Bronchial epithelial cell (primary cell): ENCODE results near the gene A2ML1. TPM values are rescaled to one million over a fixed set of nuclear protein-coding genes. Genes with fewer than 3 reads are reported as not detected.
"Not testable (repeated sequence)": the region's sequence is repeated elsewhere in the genome, so short reads cannot be mapped to it uniquely, and the experiment has no call there.

Experiments used
- DNase-seq: peaks from one replicate; pipeline ENCODE4 v3.0.0-alpha.2; 2010; ENCODE audit warnings: low read depth
- FAIRE-seq: peaks from 2 replicates; lab custom pipeline; 2011; peaks lifted over from hg19 to GRCh38; lab: Jason Lieb, UNC
- H3K27me3 ChIP-seq: 2 replicates; pipeline ENCODE4 v1.5.1; 2011; ENCODE audit warnings: low read length; ENCODE audit not compliant: control insufficient read depth, insufficient read depth
- H3K36me3 ChIP-seq: 2 replicates; pipeline ENCODE4 v1.5.1; 2011; ENCODE audit warnings: low read length; ENCODE audit not compliant: control insufficient read depth, insufficient read depth
- H3K4me3 ChIP-seq: 2 replicates; pipeline ENCODE4 v1.5.1; 2011; ENCODE audit warnings: mild to moderate bottlenecking, low read depth, low read length, control low read depth
- total RNA-seq: library from RNA; depleted of rRNA; stranded (reverse); fragments of >200 nt; gene quantifications from 2 replicates; pipeline ENCODE4 v1.2.1, GENCODE V29; 2014
- TF ChIP-seq, protein P1 (sequence below): IDR thresholded peaks from 2 replicates; pipeline ENCODE4 v1.5.1; 2011; ENCODE audit warnings: mild to moderate bottlenecking, moderate library complexity, low read length, control low read depth, inconsistent platforms; ENCODE audit not compliant: insufficient read depth, severe bottlenecking

A2ML1 gene
- total RNA-seq, 1 donor from 2014 or later = 61.9 TPM

- Histone ChIP-seq H3K4me3 (no peak overlapping the region), H3K36me3 (no peaks in the 10 kb centered on the region), H3K27me3 (no peaks in the 10 kb centered on the region)
- TF ChIP-seq, protein P1, sequence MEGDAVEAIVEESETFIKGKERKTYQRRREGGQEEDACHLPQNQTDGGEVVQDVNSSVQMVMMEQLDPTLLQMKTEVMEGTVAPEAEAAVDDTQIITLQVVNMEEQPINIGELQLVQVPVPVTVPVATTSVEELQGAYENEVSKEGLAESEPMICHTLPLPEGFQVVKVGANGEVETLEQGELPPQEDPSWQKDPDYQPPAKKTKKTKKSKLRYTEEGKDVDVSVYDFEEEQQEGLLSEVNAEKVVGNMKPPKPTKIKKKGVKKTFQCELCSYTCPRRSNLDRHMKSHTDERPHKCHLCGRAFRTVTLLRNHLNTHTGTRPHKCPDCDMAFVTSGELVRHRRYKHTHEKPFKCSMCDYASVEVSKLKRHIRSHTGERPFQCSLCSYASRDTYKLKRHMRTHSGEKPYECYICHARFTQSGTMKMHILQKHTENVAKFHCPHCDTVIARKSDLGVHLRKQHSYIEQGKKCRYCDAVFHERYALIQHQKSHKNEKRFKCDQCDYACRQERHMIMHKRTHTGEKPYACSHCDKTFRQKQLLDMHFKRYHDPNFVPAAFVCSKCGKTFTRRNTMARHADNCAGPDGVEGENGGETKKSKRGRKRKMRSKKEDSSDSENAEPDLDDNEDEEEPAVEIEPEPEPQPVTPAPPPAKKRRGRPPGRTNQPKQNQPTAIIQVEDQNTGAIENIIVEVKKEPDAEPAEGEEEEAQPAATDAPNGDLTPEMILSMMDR = no peak
- DNase-seq (no peak), FAIRE-seq (no peak)
Observed at GRCh38 chr12:8844665-8845064, 22.2 kb downstream of the A2ML1 start.

DNA sequence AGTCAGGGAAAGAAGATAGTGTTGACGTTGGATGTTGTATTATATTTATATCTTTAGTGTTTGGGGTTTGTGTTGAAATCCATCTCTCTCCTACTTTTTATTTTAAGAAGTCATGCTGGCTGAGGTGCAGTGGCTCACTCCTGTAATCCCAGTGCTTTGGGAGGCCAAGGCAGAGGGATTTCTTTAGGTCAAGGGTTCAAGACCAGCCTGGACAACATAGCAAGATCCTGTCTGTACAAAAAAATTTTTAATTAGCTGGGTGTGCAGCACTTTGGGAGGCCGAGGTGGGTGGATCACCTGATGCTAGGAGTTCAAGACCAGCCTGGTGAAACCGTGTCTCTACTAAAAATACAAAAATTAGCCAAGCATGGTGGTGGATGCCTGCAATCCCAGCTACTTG is 23.9 kb downstream of the A2ML1 start:
- TF ChIP-seq, protein P1 = no peak
- H3K36me3 ChIP-seq = no peaks in the 10 kb centered on the region
- FAIRE-seq = no peak

DNA sequence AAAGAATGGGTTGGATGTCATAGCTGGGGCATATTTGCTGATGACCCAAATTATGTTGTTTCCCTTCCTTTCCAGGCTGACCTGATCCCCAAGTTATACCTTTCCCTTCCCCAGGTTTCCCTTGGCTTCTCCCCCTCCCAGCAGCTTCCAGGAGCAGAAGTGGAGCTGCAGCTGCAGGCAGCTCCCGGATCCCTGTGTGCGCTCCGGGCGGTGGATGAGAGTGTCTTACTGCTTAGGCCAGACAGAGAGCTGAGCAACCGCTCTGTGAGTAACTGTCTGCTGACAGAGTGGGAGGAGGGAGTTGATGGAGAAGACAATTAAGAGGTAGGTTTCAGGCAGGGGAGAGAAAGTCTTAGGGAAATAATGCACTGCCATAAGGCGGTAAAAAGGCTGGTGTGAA is 25.0 kb downstream of the A2ML1 start:
- DNase-seq (no peak), FAIRE-seq (no peak)
- Histone ChIP-seq H3K4me3 (no peak overlapping the region), H3K27me3 (no peaks in the 10 kb centered on the region), H3K36me3 (no peaks in the 10 kb centered on the region)
- TF ChIP-seq, protein P1 = no peak

More for the DNA sequence above, 23.9 kb downstream of the A2ML1 start:
- H3K27me3 ChIP-seq = no peaks in the 10 kb centered on the region
- DNase-seq = no peak
- no peak overlapping the region for H3K4me3 ChIP-seq

GRCh38 chr12:8849876-8850275 is 27.5 kb downstream of the A2ML1 start:
- no peaks in the 10 kb centered on the region for H3K27me3 ChIP-seq
- DNase-seq = no peak
- TF ChIP-seq, protein P1 = no peak
- FAIRE-seq = no peak
- no peak overlapping the region for H3K4me3 ChIP-seq
- no peaks in the 10 kb centered on the region for H3K36me3 ChIP-seq

GRCh38 chr12:8852119-8852518 is 29.7 kb downstream of the A2ML1 start:
- FAIRE-seq (no peak), DNase-seq (no peak)
- H3K27me3 ChIP-seq = no peaks in the 10 kb centered on the region
- H3K4me3 ChIP-seq = no peak overlapping the region
- TF ChIP-seq, protein P1 = no peak
- no peaks in the 10 kb centered on the region for H3K36me3 ChIP-seq

DNA sequence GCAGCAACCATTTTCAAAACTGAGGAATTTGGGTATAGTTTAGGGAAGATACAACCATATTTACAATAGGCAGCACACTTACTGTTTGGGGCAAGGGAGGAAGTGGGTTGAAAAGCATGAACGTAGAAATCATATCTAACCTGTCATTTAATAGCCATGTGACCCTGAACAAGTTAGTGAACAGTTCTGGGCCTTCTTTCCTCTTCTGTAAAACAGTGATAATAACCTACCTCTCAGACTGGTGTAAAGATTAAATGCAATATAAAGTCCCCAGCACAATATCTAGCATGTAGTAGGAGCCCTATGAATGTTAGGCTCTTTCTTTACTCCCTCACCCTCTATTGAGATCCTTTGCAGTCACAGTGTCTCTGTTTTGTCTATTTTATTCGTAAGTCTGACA is 33.5 kb downstream of the A2ML1 start:
- no peaks in the 10 kb centered on the region for H3K36me3 ChIP-seq
- H3K27me3 ChIP-seq = no peaks in the 10 kb centered on the region
- no peak overlapping the region for H3K4me3 ChIP-seq
- DNase-seq (no peak), FAIRE-seq (no peak)
- TF ChIP-seq, protein P1 = no peak

- FAIRE-seq, H3K27me3 ChIP-seq, H3K4me3 ChIP-seq, H3K36me3 ChIP-seq: not testable (repeated sequence)
- peak; percentile 13 for DNase-seq
Observed at GRCh38 chr12:8859448-8859847, 37.0 kb downstream of the A2ML1 start.
